ENCODE results near the gene PLA2G15.
"Not testable (repeated sequence)": the region's sequence is repeated elsewhere in the genome, so short reads cannot be mapped to it uniquely, and the experiment has no call there.

PLA2G15 gene

DNA sequence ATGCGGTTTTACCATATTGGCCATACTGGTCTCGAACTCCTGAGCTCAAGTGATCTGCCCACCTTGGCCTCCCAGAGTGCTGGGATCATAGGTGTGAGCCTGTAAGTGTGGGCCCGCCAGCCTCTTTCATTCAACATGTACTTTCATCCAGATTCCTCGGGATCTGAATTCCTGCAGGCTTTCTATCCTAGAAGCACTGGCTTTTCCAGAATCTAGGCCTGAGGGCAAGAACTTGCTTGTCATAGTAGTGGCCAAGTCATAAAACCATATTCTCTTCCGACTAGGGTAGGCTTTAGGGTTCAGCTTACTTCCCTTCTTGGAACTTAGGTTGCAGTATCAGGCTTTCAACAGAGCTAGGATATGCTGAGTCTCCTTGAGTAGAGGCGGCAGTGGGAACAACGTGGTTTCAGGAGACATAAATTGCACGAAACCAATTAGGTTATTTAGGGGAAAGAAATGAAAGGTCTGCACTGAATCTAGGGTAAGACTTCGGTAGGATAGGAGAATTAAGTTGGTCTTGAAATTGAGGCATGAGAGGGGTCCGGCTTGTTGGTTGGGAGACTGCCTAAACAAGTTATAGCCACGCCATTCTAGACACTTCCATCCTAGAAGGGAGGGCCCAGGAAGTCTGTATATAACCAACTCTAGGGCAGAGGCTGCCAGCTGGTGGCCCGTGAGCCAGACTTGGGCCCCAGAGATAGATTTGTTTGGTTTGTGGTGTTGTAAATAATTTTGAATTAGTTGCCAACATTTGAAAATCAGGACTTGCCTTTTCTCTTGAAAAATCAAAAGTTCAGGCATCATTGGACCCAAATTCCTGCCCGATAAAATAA lies 34.8 kb downstream of the PLA2G15 start:
- no peak for DNase-seq (ENCODE audit: low spot score)

DNA sequence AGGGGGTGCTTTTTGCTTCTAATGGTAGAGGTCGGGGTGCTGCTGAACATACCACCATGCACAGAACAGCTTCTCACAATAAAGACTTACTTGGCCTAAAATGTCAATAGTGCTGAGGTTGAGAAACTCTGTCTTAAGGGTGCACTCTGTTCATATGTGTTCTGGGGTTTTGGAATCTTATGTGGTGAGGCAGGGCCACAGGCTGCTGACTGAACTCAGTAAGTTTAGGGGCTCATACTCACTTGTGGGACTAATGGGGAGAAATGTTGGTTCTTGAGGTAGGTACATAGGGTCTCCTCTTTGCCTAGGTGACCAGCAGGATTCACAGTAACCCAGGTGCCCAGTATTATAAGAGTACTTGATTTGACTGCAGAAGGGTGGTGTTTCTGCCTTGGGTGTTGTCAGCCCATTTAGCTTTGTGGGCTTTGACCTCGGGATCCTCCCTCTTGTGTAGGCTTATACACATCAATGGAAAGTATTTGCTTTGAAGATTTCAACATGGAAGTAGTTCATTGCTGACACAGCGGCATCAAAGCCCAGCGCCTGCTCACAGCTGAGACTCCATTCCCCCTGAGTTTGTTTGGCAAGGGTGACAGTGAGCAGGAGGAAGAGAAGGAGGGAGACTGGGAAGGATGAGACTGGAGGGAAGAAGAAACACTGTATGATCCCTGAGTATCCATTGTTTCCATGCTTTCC lies 36.3 kb downstream of the PLA2G15 start:
- no peak for DNase-seq (ENCODE audit: low spot score)

DNA sequence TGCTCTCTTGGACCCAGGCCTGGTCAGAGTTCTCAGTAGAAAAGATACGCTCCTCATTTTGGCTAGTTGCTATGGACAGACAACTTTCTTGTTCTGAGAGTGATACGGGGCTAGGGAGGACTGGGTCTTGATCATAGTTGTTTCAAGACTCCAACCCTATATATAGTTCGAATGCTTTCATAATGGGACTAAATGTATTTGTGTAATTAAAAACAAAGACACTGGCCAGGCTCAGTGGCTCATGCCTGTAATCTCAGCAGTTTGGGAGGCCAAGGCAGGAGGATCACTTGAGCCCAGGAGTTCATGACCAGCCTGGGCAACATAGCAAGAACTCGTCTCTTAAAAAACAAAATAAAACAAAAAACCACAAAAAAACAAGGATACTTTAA lies 36.9 kb downstream of the PLA2G15 start:
- DNase-seq (ENCODE audit: low spot score): no peak

GRCh38 chr16:68283346-68283745 lies 38.2 kb downstream of the PLA2G15 start:
- DNase-seq (ENCODE audit: low spot score): no peak

GRCh38 chr16:68283801-68284598 lies 38.8 kb downstream of the PLA2G15 start:
- no peak for DNase-seq (ENCODE audit: low spot score)

DNA sequence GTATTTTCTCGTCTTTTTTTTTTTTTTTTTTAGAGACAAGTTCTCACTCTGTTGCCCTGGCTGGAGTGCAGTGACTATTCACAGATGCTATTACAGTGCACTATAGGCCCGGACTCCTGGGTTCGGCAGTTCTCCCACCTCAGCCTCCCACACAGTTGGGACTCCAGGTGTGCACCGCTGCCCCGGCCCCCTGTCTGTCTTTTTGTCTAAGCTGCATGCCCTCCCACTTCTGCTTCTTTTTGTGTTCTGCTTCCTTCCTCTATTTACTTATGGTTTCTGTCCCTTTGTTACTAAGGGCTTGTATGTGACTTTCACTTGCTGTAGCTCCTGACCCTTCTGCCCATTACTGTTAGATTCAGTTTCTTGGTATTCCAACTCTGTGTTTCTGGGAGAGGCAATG lies 39.7 kb downstream of the PLA2G15 start:
- DNase-seq (ENCODE audit: low spot score): no peak

- no peak for DNase-seq (ENCODE audit: low spot score)
Measured at GRCh38 chr16:68285683-68286082, 40.5 kb downstream of the PLA2G15 start.

DNA sequence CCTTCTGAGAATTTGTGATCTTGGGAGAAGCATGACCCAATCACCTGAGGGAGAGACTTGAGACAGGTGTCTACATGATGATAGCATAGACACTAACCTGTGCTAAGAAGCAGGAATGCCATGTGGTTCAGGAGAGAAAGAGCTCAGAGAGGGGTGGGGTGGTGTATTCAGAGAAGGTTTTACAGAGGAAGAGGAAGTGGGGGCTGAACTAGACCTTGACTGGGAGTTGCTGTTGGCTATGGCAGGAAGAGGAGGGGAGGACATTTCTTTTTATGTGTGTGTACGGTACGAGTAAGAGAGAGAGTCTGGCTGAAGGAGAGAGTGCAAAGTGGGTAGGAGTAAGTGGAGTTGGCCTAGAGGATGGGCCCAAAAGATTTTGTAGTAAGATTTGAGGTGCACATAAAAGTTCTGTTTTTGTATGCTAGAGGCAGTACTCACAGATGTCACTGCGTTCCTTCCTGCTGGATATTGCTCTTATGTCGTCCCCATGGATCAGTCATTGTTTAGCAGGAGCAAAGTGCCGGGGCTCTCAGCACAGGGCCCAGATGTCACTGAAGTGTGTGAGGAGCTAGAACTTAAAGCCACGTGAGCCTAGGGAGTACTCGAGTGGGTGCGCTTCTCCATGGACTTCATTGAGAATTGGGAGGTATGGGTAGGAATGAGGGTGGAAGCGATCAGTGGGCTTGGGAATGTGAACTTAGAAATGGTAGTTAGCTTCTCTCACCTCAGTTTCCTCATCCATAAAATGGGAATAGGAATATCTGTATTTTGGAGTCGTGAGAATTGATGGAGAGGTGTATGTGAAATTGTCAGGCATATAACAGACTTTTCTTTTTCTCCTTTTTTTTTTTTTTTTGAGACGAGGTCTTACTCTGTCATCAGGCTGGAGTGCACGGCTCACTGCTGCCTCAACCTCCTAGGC lies 41.2 kb downstream of the PLA2G15 start:
- DNase-seq (ENCODE audit: low spot score): no peak

DNA sequence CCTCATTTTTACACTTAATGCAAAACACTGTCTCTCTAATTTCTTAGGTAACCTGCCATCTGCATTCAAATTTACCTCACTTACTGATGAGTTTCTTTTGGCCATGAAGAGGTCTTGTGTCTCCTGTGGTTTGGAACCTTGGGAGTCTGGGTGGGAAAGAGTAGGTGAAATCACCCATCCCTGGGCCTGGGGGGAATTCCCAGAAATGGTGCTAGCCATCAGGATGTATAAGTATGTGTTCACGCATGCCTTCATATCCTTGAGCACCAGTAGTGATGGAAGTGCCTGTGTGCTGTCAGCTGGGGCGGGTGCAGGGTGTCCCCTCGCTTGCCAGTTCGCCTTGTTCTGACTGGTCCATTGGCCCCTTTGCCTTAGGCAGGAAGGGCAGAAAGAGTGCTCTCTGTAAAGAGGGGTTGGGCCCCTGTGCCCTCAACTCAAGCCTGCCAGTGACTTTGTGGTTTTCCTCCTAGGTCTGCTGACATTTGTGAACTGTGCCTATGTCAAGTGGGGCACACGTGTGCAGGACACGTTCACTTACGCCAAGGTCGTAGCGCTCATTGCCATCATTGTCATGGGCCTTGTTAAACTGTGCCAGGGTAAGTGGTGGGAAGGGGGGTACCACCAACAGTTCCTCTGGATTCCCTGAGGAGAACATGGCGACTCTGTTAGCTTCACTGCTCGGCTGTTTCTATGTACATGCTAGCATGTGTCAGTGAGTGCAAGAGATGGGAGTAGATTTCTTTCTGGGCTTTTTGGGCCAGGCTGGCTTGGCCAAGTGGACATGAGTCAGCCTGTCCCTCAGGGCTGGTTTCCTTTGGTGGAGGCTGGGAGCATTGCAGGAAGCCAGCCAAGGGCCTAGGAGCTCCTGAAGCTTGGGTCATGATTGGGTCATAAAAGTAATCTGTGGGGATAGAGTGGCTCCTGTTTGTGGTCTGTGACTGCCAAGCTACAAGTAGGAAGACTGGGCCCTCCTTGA lies 42.4 kb downstream of the PLA2G15 start:
- DNase-seq (ENCODE audit: low spot score): no peak

- DNase-seq (ENCODE audit: low spot score): no peak
Measured at GRCh38 chr16:68288252-68288650, 43.1 kb downstream of the PLA2G15 start.

GRCh38 chr16:68288796-68289195 lies 43.6 kb downstream of the PLA2G15 start:
- DNase-seq (ENCODE audit: low spot score): not testable (repeated sequence)

DNA sequence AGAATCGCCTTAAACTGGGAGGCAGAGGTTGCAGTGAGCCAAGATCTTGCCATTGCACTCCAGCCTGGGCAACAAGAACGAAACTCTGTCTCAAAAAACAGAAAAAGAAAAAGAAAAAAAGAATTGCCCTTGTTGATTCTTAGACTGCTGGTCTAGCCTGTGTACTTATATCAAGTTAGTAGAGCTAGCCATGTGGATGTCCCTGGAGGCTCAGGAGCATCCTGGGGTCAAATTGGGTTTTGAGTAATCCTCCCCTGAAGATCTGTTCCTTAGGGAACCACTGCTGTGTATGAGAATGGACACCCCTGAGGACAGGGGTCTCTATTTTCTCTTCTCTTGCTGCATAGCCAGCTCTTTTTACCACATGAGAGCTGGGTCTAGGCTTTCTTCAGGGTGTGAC lies 44.0 kb downstream of the PLA2G15 start:
- no peak for DNase-seq (ENCODE audit: low spot score)

- DNase-seq (ENCODE audit: low spot score): no peak
Measured at GRCh38 chr16:68289621-68290329, 44.6 kb downstream of the PLA2G15 start.

DNA sequence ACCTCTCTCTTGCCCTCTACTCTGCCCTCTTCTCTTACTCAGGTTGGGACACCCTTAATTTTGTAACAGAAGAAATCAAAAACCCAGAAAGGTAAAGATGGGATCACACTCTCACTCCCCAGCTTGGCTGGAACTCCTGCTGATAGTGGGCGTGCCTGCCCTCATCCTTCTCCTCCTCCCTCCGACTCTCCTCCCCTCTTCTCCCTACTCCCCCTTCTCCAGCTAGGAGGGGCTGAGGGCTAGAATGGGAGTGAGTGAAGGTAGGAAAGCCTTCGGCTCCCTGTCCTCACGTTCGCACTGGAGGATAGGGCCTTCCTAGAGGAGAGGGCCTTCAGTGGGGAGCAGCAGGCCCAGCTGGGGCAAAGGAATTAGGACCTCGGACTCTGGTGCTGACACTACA lies 45.3 kb downstream of the PLA2G15 start:
- DNase-seq (ENCODE audit: low spot score): no peak

- DNase-seq (ENCODE audit: low spot score): no peak
Measured at GRCh38 chr16:68291227-68291626, 46.1 kb downstream of the PLA2G15 start.

GRCh38 chr16:68292425-68292824 lies 47.3 kb downstream of the PLA2G15 start:
- DNase-seq (ENCODE audit: low spot score): no peak

- no peak for DNase-seq (ENCODE audit: low spot score)
Measured at GRCh38 chr16:68296291-68296690, 51.1 kb downstream of the PLA2G15 start.

DNA sequence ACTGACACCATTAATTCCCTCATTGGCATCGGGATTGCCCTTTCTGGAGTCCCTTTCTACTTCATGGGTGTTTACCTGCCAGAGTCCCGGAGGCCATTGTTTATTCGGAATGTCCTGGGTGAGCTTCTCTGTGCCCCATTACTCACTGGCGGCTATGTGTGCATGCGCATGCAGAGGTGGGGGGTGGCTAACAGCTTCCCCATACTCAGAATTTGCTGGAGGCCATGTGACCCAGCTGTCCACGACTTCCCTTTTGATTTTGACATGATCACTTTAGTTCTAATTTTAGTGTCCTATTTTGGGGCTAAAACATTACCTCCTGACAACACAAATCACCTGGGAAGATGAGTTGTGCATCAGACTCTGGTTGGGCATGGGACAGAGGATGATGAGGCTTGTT lies 51.5 kb downstream of the PLA2G15 start:
- no peak for DNase-seq (ENCODE audit: low spot score)

- no peak for DNase-seq (ENCODE audit: low spot score)
Measured at GRCh38 chr16:68297908-68298307, 52.7 kb downstream of the PLA2G15 start.

DNA sequence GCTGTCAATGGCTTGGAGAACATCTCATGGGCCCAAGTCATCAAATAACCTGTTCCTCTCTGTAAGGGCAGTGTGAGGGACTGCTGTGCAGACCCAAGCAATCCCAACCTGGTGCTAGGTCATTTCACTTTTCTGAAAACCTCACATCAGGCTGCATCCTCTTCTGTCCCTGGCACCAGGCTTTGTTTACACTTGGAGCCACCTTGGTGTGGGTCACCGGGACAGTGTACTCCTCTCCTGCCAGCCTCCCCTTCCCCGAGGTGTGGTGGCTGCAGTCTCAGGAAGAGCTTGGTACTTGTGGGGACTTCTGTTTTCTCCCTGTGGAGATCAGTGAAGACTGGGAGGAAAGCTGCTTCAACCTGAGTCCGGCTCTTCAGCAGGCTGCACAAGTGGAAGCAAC lies 53.1 kb downstream of the PLA2G15 start:
- no peak for DNase-seq (ENCODE audit: low spot score)

All from globus pallidus (tissue), 1 donor.